Omental fat pad (tissue), 4 donors: ENCODE data around the gene SLK. TPM values are rescaled to one million over a fixed set of nuclear protein-coding genes. Genes with fewer than 3 reads are reported as not detected.

ENCODE experiments used
- ATAC-seq: fragments of 150-250 bp; one replicate; pipeline ENCODE4 v1.9.1; 2016; ENCODE audit warnings: mild to moderate bottlenecking, moderate library complexity; ENCODE audit not compliant: low FRiP score
- DNase-seq: peaks from one replicate; pipeline ENCODE4 v3.0.0-alpha.2; 2019; ENCODE audit warnings: low spot score
- CTCF ChIP-seq, 3 donors: fragments of 450-650 bp; IDR thresholded peaks; one replicate each; pipeline ENCODE4 v1.5.1; 2016 to 2017; ENCODE audit warnings: antibody characterized with exemption in 3 of 3, mild to moderate bottlenecking in 3 of 3, moderate library complexity in 2 of 3
- total RNA-seq, 4 donors: library from RNA; depleted of rRNA; stranded (reverse); fragments of >200 nt; gene quantifications; one replicate each; pipeline ENCODE4 v1.1.0, GENCODE V29; 2016

The SLK gene
- total RNA-seq, 4 donors from 2014 or later = 49.0 to 97.0 (median 61.8) TPM

- ATAC-seq (no peak), DNase-seq (no peak)
- no peak for TF ChIP-seq CTCF (IDR thresholded peaks at IDR 0.05)
These were observed 67.7 kb downstream of the SLK start for GRCh38 chr10:104034401-104035193.

GRCh38 chr10:104035194-104036068 lies 68.5 kb downstream of the SLK start:
- DNase-seq (no peak), ATAC-seq (no peak)
- TF ChIP-seq CTCF (IDR thresholded peaks at IDR 0.05) = no peak

GRCh38 chr10:104036069-104036384 lies 69.1 kb downstream of the SLK start:
- no peak for TF ChIP-seq CTCF (IDR thresholded peaks at IDR 0.05)
- ATAC-seq = no peak
- no peak for DNase-seq

GRCh38 chr10:104036518-104037260 lies 69.7 kb downstream of the SLK start:
- TF ChIP-seq CTCF (IDR thresholded peaks at IDR 0.05) = no peak
- ATAC-seq (no peak), DNase-seq (no peak)

- no peak for ATAC-seq
- no peak for DNase-seq
- TF ChIP-seq CTCF (IDR thresholded peaks at IDR 0.05) = no peak
These were observed 70.5 kb downstream of the SLK start for GRCh38 chr10:104037261-104037951.

GRCh38 chr10:104038537-104038936 lies 71.6 kb downstream of the SLK start:
- ATAC-seq (no peak), DNase-seq (no peak)
- no peak for TF ChIP-seq CTCF (IDR thresholded peaks at IDR 0.05)
